Prostate gland (tissue), 2 donors: Measurements from ENCODE around the gene DGKI.

Source experiments
- CTCF ChIP-seq, 4 experiments: fragments of 200-600 bp in 2 of 4; fragments of 450-650 bp in 2 of 4; sonication (generic) in 2 of 4; IDR thresholded peaks; 1 replicate in 3 of 4; 2 replicates in 1 of 4; pipeline ENCODE4 v1.5.1; 2016 to 2019; ENCODE audit warnings: antibody characterized with exemption in 4 of 4, mild to moderate bottlenecking in 2 of 4, moderate library complexity in 2 of 4
- POLR2A ChIP-seq: fragments of 450-650 bp; IDR thresholded peaks from one replicate; pipeline ENCODE4 v1.6.1; 2016; ENCODE audit warnings: antibody characterized with exemption, mild to moderate bottlenecking
- POLR2AphosphoS5 ChIP-seq: sonication (generic); formaldehyde crosslinking; IDR thresholded peaks from one replicate; pipeline ENCODE4 v1.6.1; 2017; ENCODE audit warnings: antibody characterized with exemption

GRCh38 chr7:137871170-137871915 lies 24.6 kb upstream of the DGKI start:
- TF ChIP-seq CTCF (IDR thresholded peaks at IDR 0.05), result no peak
- TF ChIP-seq POLR2A, result no peak
- TF ChIP-seq POLR2AphosphoS5, result no peak
